ENCODE measurements around the gene FRRS1L.

FRRS1L gene

GRCh38 chr9:109166171-109166770, 778 bp downstream of the FRRS1L start:
- Histone ChIP-seq H3K27me3 (ENCODE audit: insufficient read depth, low read depth) (no peaks in the 10 kb centered on the region; the same call in 1 of the 2 replicates), H3K9ac (no peak overlapping the region), H3K4me2 (no peak overlapping the region), H2AFZ (ENCODE audit: low read depth) (no peak overlapping the region), H3K27ac (no peak overlapping the region), H3K79me2 (ENCODE audit: insufficient read depth, low read depth) (no peaks in the 10 kb centered on the region), H3K36me3 (ENCODE audit: insufficient read depth) (no peaks in the 10 kb centered on the region), H3K4me1 (ENCODE audit: low read depth, poor library complexity, severe bottlenecking) (peaks cover 4% of the 10 kb centered on the region), H4K20me1 (ENCODE audit: insufficient read depth) (no peaks in the 10 kb centered on the region), H3K4me3 (IDR thresholded peaks at IDR 0.05; ENCODE audit: insufficient read depth, low read depth, low read length) (no peak overlapping the region)
- TF ChIP-seq, protein P1, sequence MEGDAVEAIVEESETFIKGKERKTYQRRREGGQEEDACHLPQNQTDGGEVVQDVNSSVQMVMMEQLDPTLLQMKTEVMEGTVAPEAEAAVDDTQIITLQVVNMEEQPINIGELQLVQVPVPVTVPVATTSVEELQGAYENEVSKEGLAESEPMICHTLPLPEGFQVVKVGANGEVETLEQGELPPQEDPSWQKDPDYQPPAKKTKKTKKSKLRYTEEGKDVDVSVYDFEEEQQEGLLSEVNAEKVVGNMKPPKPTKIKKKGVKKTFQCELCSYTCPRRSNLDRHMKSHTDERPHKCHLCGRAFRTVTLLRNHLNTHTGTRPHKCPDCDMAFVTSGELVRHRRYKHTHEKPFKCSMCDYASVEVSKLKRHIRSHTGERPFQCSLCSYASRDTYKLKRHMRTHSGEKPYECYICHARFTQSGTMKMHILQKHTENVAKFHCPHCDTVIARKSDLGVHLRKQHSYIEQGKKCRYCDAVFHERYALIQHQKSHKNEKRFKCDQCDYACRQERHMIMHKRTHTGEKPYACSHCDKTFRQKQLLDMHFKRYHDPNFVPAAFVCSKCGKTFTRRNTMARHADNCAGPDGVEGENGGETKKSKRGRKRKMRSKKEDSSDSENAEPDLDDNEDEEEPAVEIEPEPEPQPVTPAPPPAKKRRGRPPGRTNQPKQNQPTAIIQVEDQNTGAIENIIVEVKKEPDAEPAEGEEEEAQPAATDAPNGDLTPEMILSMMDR (conservative IDR thresholded peaks at IDR 0.05; ENCODE audit: low read depth, low read length), result no peak

- H3K9ac ChIP-seq, result no peak overlapping the region
Measured at GRCh38 chr9:109164042-109164441, 3.0 kb downstream of the FRRS1L start.

DNA sequence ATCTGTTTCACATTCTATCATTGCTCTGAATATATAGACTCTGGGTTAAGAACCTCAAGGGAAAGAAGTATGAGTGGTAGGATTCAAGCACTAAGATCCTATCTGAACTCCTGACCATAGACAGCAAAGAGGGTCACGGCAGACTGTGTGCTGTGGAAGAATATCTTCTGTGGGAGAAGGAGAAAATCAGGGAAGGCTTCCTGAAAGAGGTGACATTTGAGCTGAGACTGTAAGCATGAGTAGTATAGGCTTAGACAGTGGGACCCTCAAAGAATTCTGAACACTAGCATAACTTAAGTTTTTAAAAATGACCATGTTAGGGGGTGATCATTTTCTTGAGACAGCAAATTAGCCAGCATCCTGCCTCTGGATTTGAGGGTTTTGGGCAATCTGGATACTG, 3.9 kb downstream of the FRRS1L start:
- H3K36me3 ChIP-seq (ENCODE audit: insufficient read depth), result no peaks in the 10 kb centered on the region
- H3K79me2 ChIP-seq (ENCODE audit: insufficient read depth, low read depth), result no peaks in the 10 kb centered on the region
- no peaks in the 10 kb centered on the region for H4K20me1 ChIP-seq (ENCODE audit: insufficient read depth)
- no peak overlapping the region for H3K4me2 ChIP-seq
- no peak overlapping the region for H3K4me3 ChIP-seq (IDR thresholded peaks at IDR 0.05; ENCODE audit: insufficient read depth, low read depth, low read length)
- TF ChIP-seq, protein P1 (conservative IDR thresholded peaks at IDR 0.05; ENCODE audit: low read depth, low read length), result no peak
- H3K27ac ChIP-seq, result no peak overlapping the region
- no peak overlapping the region for H3K9ac ChIP-seq
- peaks cover 5% of the 10 kb centered on the region for H3K4me1 ChIP-seq (ENCODE audit: low read depth, poor library complexity, severe bottlenecking)
- H2AFZ ChIP-seq (ENCODE audit: low read depth), result no peak overlapping the region
- no peaks in the 10 kb centered on the region; the same call in 1 of the 2 replicates for H3K27me3 ChIP-seq (ENCODE audit: insufficient read depth, low read depth)

More at GRCh38 chr9:109164042-109164441, 3.0 kb downstream of the FRRS1L start:
- Histone ChIP-seq H3K27ac (no peak overlapping the region), H3K4me1 (ENCODE audit: low read depth, poor library complexity, severe bottlenecking) (peaks cover 5% of the 10 kb centered on the region), H4K20me1 (ENCODE audit: insufficient read depth) (no peaks in the 10 kb centered on the region), H3K36me3 (ENCODE audit: insufficient read depth) (no peaks in the 10 kb centered on the region), H2AFZ (ENCODE audit: low read depth) (no peak overlapping the region), H3K27me3 (ENCODE audit: insufficient read depth, low read depth) (no peaks in the 10 kb centered on the region; the same call in 1 of the 2 replicates), H3K79me2 (ENCODE audit: insufficient read depth, low read depth) (no peaks in the 10 kb centered on the region), H3K4me3 (IDR thresholded peaks at IDR 0.05; ENCODE audit: insufficient read depth, low read depth, low read length) (no peak overlapping the region), H3K4me2 (no peak overlapping the region)
- TF ChIP-seq, protein P1 (conservative IDR thresholded peaks at IDR 0.05; ENCODE audit: low read depth, low read length), result no peak

GRCh38 chr9:109162677-109163076, 4.4 kb downstream of the FRRS1L start:
- Histone ChIP-seq H3K9ac (no peak overlapping the region), H3K79me2 (ENCODE audit: insufficient read depth, low read depth) (no peaks in the 10 kb centered on the region), H3K4me2 (no peak overlapping the region), H3K4me1 (ENCODE audit: low read depth, poor library complexity, severe bottlenecking) (peaks cover 5% of the 10 kb centered on the region), H3K27ac (no peak overlapping the region), H2AFZ (ENCODE audit: low read depth) (no peak overlapping the region), H3K27me3 (ENCODE audit: insufficient read depth, low read depth) (no peaks in the 10 kb centered on the region; the same call in 1 of the 2 replicates), H3K36me3 (ENCODE audit: insufficient read depth) (no peaks in the 10 kb centered on the region), H4K20me1 (ENCODE audit: insufficient read depth) (no peaks in the 10 kb centered on the region), H3K4me3 (IDR thresholded peaks at IDR 0.05; ENCODE audit: insufficient read depth, low read depth, low read length) (no peak overlapping the region)
- TF ChIP-seq, protein P1 (conservative IDR thresholded peaks at IDR 0.05; ENCODE audit: low read depth, low read length), result no peak

Measured in KMS-11 (cell line).